ENCODE data around the gene ST3GAL2. TPM values are rescaled to one million over a fixed set of nuclear protein-coding genes. Genes with fewer than 3 reads are reported as not detected.

The ST3GAL2 gene
- total and polyA plus RNA-seq, 10 of the 15 experiments (the other 5 are each of a cell fraction or from before 2014, with no cell fraction given): 0.95 to 61.7 (median 25.9) TPM

- TF ChIP-seq ZSCAN29 (IDR thresholded peaks at IDR 0.05): no peak
- peak; percentile 21; the same call in 1 of the 2 replicates for TF ChIP-seq BACH1 (IDR thresholded peaks at IDR 0.05; ENCODE audit: borderline replicate concordance)
- 0 out of 2 replicates have a peak, but pooled peaks have one; percentile 3 for TF ChIP-seq NRF1 (conservative IDR thresholded peaks at IDR 0.05; ENCODE audit: low read depth, low read length)
- no peak for TF ChIP-seq RUNX3 (IDR thresholded peaks at IDR 0.05; ENCODE audit: low read length)
- TF ChIP-seq HSF1 (IDR thresholded peaks at IDR 0.05; ENCODE audit: low read depth, low read length): no peak
- no peak for TF ChIP-seq NR2C2 (IDR thresholded peaks at IDR 0.05; ENCODE audit: borderline replicate concordance, control insufficient read depth, insufficient read length, low read depth)
- no peak for TF ChIP-seq CEBPZ (IDR thresholded peaks at IDR 0.05; ENCODE audit: low read depth, low read length)
- no peak for TF ChIP-seq ZNF622 (IDR thresholded peaks at IDR 0.05)
- peak; percentile 100 for TF ChIP-seq HCFC1 (IDR thresholded peaks at IDR 0.05; ENCODE audit: low read length)
- no peak for TF ChIP-seq POU2F2 (IDR thresholded peaks at IDR 0.05; ENCODE audit: borderline replicate concordance, low read depth, low read length)
- peak in 1 of 2 experiments; percentile 53; a peak in 1 of 3 replicates for TF ChIP-seq EGR1 (IDR thresholded peaks at IDR 0.05; ENCODE audit: borderline replicate concordance in 1 of 2, low read depth in 2 of 2, low read length in 2 of 2)
- no peak for TF ChIP-seq RCOR1 (conservative IDR thresholded peaks at IDR 0.05; ENCODE audit: low read depth, low read length)
- TF ChIP-seq ATF7 (IDR thresholded peaks at IDR 0.05; ENCODE audit: low read depth): no peak
- no peak for TF ChIP-seq USF1 (IDR thresholded peaks at IDR 0.05; ENCODE audit: borderline replicate concordance, extremely low read length, insufficient read depth, low read depth, low read length)
- TF ChIP-seq RAD51 (IDR thresholded peaks at IDR 0.05): no peak
- TF ChIP-seq PAX8 (IDR thresholded peaks at IDR 0.05): no peak
- no peak for TF ChIP-seq FOXM1 (IDR thresholded peaks at IDR 0.05; ENCODE audit: low read depth, low read length)
- no peak for TF ChIP-seq PML (IDR thresholded peaks at IDR 0.05; ENCODE audit: low read length)
- no peak for TF ChIP-seq PRDM15 (CRISPR knock-in tag; IDR thresholded peaks at IDR 0.05)
Observed at GRCh38 chr16:70438969-70439862, at the start of gene ST3GAL2 (continued).

Data from GM12878 (cell line).